Measurements from ENCODE around the gene ATP4B.
"Not testable (repeated sequence)": the region's sequence is repeated elsewhere in the genome, so short reads cannot be mapped to it uniquely, and the experiment has no call there.

ATP4B gene

DNA sequence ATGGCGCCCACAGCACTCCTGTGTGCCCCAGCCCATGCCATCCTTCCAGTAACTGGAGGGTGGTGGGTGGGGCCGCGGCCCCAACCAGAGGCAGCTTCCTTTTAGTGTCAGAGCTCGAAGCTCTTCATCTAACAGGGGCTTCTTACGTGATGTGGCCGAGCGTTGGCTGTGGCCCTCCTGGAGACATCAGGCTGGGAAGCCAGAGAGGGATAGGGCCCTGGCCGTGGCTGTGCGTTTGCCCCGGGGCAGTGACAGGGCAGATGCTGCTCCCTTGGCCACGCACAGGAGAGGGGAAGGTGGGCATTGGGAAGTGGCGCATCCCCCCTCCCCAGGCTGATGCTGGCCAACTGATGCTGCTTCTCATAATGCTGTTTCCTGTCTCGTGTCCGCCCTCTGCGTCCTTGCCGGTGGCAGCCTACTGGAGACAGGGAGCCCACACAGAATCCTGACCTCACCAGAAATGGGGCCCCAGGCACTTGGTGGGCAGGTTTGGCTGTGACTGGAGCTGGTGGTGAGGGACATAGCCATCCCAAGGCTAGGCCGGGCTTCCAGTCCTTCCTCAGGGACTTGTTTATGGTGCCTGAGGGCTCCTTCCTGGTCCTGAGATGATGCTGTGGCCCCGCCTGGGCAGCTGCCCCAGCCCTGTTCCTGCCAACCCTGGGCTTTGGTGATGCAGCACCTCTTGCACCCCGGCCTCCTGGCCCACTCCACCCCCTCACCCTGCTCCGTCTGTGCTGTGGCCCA is 34.3 kb downstream of the ATP4B start:
- DNase-seq = no peak

- DNase-seq = no peak
Measured at GRCh38 chr13:113622791-113623490, 35.1 kb downstream of the ATP4B start.

DNA sequence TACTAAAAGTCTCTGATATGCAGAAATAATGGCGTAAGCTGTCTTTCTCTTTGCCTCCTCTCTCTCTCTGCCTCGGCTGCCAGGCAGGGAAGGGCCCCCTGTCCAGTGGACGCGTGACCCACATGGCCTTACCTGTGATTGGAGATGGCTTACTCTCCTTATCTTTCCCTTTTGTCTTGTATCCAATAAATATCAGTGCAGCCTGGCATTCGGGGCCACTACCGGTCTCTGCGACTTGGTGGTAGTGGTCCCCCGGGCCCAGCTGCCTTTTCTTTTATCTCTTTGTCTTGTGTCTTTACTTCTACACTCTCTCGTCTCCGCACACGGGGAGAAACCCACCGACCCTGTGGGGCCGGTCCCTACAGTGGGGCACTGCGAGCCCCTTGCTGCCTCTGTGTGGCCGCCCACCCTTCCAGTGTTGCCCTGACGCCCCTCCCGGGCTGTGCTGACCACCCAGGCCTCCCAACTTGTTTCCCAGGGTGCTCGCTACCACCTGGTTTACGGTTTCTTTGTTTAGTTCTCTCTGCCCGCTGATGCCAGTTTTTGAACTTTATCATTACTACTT is 35.9 kb downstream of the ATP4B start:
- DNase-seq = not testable (repeated sequence)

DNA sequence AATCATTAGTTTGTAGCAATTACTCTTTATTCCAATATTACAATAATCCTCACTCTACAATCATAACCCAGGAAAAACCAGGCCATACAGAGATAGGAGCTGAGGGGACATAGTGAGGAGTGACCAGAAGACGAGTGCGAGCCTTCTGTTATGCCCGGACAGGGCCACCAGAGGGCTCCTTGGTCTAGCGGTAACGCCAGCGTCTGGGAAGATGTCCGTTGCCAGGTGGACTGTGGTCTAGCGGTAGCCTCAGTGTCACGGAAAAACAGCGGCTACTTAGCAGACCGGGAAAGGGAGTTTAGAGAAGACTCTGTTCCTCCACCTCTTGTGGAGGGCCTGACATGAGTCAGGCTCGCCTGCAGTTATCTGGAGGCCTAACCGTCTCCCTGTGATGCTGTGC is 36.5 kb downstream of the ATP4B start:
- DNase-seq = not testable (repeated sequence)

- DNase-seq = no peak
Measured at GRCh38 chr13:113621046-113621445, 37.0 kb downstream of the ATP4B start.

DNA sequence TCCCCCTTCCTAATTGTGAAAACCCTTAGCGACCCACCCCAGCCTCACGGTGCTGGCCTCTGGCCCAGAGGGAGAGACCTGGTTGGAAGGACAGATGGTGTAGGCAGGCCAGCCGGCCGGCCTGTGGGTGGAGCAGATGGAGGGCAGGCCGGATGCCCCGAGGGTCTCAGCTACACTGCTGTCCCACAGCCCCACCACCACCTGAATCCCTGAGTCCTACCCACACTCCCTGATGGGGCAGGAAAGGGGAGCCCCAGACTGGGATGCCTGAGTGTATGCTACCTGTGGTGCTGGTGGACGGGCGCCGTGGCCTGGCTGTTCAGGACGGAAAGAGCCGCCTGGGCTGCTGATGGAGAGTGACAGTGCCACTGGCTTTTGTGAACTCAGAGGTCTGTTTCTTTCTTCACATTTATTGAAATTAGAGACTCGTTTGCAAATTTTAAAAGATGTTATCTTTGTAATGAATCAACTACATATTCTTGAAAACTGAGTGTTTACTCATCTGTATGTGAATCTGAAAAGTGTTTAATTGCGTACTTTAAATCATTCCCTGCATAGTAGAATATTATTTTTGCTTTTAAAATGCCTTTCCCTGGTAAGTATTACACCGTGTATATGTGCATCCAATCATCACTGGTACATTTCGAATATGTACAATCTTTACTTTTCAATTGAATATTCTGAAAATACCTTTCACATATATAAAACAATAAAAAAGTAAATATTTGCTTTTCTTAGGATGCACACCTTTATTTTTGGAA is 37.8 kb downstream of the ATP4B start:
- no peak for DNase-seq

DNA sequence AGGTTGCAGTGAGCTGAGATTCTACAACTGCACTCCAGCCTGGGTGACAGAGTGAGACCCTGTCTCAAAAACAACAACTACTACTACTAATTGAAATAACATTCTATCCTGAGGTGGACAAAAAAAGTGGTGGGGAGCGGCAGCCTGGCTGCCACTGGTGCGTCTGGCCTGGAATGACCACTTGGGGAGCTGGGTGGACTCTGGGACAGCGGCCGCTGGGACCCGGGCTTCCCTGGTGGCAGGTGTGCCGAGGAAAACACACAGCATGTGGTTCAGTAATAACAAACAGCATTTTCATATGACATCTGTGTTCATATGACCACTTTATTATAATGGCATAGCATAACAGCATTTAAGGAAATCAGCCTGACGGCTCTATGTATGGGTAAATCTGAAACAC is 39.5 kb downstream of the ATP4B start:
- DNase-seq = no peak

DNA sequence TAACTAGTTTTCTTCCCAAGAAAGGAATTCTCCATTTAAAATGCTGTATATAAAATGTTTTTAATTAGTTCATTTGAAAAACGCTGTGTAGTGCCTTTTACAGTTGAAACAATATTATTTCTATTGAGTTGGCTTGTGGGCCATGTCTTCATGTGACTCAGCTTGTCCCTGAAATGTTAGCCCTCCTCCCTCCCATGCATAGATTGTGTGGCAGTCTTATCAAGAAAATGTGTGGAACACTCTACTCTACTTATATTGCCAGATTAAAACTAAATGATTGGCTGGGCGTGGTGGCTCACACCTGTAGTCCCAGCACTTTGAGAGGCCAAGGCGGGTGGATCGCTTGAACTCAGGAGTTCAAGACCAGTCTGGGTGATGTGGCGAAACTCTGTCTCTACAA is 40.0 kb downstream of the ATP4B start:
- no peak for DNase-seq

- DNase-seq = no peak
Measured at GRCh38 chr13:113616991-113617749, 40.8 kb downstream of the ATP4B start.

DNA sequence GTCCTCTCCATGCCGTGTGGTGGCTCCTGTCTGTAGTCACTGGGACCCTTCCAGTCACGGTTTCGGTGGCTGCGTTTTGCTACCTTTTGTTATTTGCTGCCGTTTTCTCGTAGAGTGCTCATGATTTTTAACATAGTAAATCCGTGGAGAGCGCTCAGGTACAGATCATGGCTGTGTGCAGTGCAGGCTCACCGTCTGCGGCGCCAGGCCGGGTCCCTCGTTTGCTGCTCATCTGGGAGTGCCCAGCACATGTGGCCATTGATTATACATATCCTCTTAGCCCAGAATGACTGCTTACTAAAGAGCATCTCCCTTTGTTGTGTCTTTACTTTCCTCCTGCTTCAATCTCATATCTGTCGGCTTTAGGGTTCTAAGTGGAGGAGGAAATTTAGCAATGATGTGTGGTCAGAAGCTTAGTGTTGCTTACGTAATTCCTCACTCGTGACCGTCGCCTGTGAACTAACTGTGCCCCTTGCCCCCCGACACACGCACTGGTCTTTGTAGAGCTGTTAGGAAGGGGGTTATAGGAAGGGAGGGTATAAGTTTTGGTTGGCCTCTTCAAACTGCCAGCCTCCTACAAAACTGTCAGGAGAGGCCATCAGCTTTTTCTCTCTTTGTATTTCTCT is 41.6 kb downstream of the ATP4B start:
- no peak for DNase-seq

DNA sequence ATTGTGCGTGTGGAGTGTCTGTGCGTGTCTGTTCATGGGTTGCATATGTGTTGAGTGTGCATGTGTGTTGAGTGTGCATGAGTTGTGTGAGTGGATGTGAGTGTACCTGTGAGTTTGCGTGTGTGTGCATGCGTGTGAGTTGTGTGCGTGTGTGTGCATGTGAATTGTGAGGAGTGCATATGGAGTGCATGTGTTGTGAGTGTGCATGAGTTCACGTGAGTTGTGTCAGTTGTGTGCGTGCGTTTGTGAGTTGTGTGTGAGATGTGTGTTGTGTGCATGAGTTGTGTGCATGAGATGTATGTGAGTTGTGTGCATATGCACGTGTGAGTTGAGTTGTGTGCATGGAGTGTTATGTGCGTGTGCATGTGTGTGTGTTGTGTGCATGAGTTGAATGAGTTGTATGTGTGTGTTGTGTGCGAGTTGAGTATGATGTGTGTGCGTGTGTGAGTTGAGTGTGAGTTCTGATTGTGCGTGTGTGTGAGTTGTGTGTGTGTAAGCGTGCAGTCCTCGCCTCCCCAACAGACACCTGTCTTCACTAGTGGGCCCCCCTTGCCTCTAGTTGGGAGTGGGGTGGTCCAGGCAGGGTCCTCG is 44.1 kb downstream of the ATP4B start:
- DNase-seq = no peak

GRCh38 chr13:113612607-113613006 is 45.4 kb downstream of the ATP4B start:
- DNase-seq = no peak

DNA sequence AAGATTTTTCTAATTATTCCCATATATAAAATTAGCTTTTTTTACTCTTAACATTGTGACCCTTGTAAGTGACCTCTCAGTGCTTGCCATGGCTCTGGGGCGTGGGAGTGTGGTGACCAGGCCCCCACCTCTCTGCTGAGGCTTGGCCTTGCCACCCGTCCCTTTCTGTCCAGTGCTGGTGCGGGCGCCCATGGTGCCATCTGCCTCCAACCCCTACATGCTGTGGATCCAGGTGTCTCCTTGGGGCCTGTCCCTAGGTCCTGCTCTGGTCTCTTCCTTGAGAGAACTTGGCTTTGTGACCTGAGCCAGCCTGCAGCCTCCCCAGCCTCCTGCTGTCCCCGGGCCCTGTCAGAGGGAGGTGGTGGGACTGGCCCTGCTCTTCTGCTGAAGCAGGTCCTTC is 46.0 kb downstream of the ATP4B start:
- no peak for DNase-seq

- no peak for DNase-seq
Measured at GRCh38 chr13:113610266-113610665, 47.7 kb downstream of the ATP4B start.

DNA sequence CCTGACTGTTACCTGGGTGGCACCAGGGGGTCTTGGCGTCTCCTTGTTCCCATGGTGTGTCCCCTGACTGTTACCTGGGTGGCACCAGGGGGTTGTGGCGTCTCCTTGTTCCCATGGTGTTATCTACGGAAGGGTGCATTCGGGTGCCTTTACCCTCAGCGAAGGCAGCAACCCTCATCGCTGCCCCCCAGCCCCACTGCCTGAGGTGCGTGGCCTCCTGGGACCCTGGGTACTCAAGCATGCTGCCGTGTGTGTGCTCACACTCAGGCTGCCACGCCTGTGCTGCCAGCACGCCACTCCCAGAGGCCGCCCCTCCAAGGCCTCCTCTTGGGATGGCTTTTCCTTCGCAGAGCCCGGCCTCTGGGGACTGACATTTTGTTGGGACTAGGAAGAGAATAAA is 48.4 kb downstream of the ATP4B start:
- DNase-seq = no peak

DNA sequence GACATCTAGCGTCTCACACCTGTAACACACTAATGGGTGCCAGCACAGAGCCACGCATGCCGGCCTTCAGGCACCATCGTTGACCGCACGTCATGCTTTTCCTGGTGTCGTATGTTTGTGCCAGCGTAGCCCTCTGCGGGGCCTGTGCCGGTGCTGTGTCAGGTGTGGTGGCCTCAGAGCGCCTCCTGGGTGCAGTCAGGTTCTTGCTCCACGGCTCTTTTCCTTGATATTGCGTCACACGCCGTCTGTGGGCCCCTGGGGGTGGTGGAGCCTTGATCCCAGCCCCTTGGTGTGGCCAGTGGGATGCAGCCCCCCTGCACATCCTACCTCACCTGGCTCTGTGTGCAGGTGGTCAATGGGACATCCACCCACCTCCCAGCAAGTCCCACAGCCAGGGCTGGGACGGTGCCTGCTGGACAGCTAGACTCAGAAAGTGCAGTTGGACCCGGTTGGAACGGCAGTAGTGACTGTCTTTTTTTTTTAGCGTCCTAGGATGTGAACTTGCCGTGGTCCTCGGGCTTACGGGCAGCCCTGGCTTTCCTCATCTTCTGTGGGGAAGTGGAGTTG is 48.9 kb downstream of the ATP4B start:
- no peak for DNase-seq

GRCh38 chr13:113607889-113608635 is 49.9 kb downstream of the ATP4B start:
- no peak for DNase-seq

- no peak for DNase-seq
Measured at GRCh38 chr13:113607056-113607888, 50.7 kb downstream of the ATP4B start.

GRCh38 chr13:113605866-113606438 is 52.0 kb downstream of the ATP4B start:
- DNase-seq = no peak
